OCI-LY7 (cell line): ENCODE measurements around the gene ITGB1. TPM values are rescaled to one million over a fixed set of nuclear protein-coding genes. Genes with fewer than 3 reads are reported as not detected.
A peak's percentile ranks its signal among the peaks of the same experiment; 100 is the strongest.

Source experiments
- BruUV-seq: library from RNA; stranded (reverse); fragments of 400-500 nt; replicated peaks from 2 replicates; lab custom pipeline; 2021; lab: Mats Ljungman, UMichigan
- CTCF ChIA-PET: fragments of 300-600 bp; sonication (Branson Sonifier 250); formaldehyde crosslinking; loops from one replicate; lab custom pipeline; 2022; ENCODE audit warnings: antibody characterized with exemption; ENCODE audit not compliant: unreplicated experiment; lab: Charles Lee
- POLR2A ChIA-PET: fragments of 300-600 bp; sonication (Branson Sonifier 250); formaldehyde crosslinking; loops from one replicate; lab custom pipeline; 2022; ENCODE audit warnings: antibody characterized with exemption; lab: Charles Lee
- DNase-seq: peaks from one replicate; pipeline ENCODE4 v3.0.0-alpha.2; 2015; ENCODE audit warnings: low spot score
- H2AFZ ChIP-seq: fragments of 200-600 bp; sonication (generic), shearing (Covaris generic); 2 replicates; pipeline ENCODE4 v1.6.1; 2014; ENCODE audit warnings: mild to moderate bottlenecking, antibody characterized with exemption, low read length, moderate library complexity
- H3K27ac ChIP-seq: fragments of 200-600 bp; sonication (generic); 2 replicates; pipeline ENCODE4 v1.5.1; 2014; ENCODE audit warnings: mixed run types, low read depth, mild to moderate bottlenecking, moderate library complexity, low read length, inconsistent platforms; ENCODE audit not compliant: poor library complexity, severe bottlenecking
- H3K36me3 ChIP-seq: fragments of 200-600 bp; sonication (generic); 2 replicates; pipeline ENCODE4 v1.6.1; 2014; ENCODE audit warnings: mild to moderate bottlenecking, antibody characterized with exemption, low read length, moderate library complexity, mixed read lengths; ENCODE audit not compliant: insufficient read depth
- H3K4me1 ChIP-seq: fragments of 200-600 bp; sonication (generic); 2 replicates; pipeline ENCODE4 v1.5.1; 2014; ENCODE audit warnings: mild to moderate bottlenecking, low read length; ENCODE audit not compliant: insufficient read depth, poor library complexity, severe bottlenecking
- H3K4me2 ChIP-seq: fragments of 200-600 bp; sonication (generic); 2 replicates; pipeline ENCODE4 v1.6.1; 2014; ENCODE audit warnings: mild to moderate bottlenecking, low read length
- H3K4me3 ChIP-seq: fragments of 200-600 bp; sonication (generic); 2 replicates; pipeline ENCODE4 v1.5.1; 2014; ENCODE audit warnings: mild to moderate bottlenecking, low read depth, low read length; ENCODE audit not compliant: poor library complexity, severe bottlenecking
- H3K79me2 ChIP-seq: fragments of 200-600 bp; sonication (generic); 2 replicates; pipeline ENCODE4 v1.6.1; 2016; ENCODE audit warnings: low read depth, mild to moderate bottlenecking, low read length, moderate library complexity, mixed read lengths; ENCODE audit not compliant: insufficient read depth
- H3K9me2 ChIP-seq: fragments of 200-600 bp; sonication (generic); 2 replicates; pipeline ENCODE4 v1.6.1; 2016; ENCODE audit warnings: mild to moderate bottlenecking, low read length, mixed read lengths; ENCODE audit not compliant: insufficient read depth
- H3K9me3 ChIP-seq: fragments of 200-600 bp; sonication (generic); 2 replicates; pipeline ENCODE4 v1.6.1; 2014; ENCODE audit warnings: mild to moderate bottlenecking, mixed run types, low read length, mixed read lengths
- H4K20me1 ChIP-seq: fragments of 200-600 bp; sonication (generic); 2 replicates; pipeline ENCODE4 v1.6.1; 2014; ENCODE audit warnings: mild to moderate bottlenecking, antibody characterized with exemption, low read length, moderate library complexity, mixed read lengths; ENCODE audit not compliant: insufficient read depth
- EZH2phosphoT487 ChIP-seq: fragments of 200-600 bp; sonication (generic); IDR thresholded peaks from 2 replicates; pipeline ENCODE4 v1.6.1; 2018; ENCODE audit warnings: low read depth, borderline replicate concordance, mild to moderate bottlenecking, mixed run types, antibody characterized with exemption, low read length, moderate library complexity, mixed read lengths
- intact Hi-C: fragments of 100-400 bp; cut with micrococcal nuclease; formaldehyde crosslinking; loops from one replicate; pipeline ENCODE4 v1.10.0; 2022; ENCODE audit not compliant: unreplicated experiment
- total RNA-seq, 2 experiments: library from RNA; depleted of rRNA in 1 of 2; stranded (reverse); fragments of >200 nt in 1 of 2; shearing (Covaris generic) in 1 of 2; gene quantifications; 2 replicates each; pipeline ENCODE4 v1.2.3, GENCODE V29; 2014 to 2022
- TF ChIP-seq, protein P1 (sequence below): fragments of 200-600 bp; sonication (generic); conservative IDR thresholded peaks from 2 replicates; pipeline ENCODE4 v1.5.1; 2014; ENCODE audit warnings: mild to moderate bottlenecking, antibody characterized with exemption, low read length, moderate library complexity, mixed read lengths

ITGB1 gene
- total RNA-seq, 2 experiments from 2014 or later = 165 to 167 TPM

DNA sequence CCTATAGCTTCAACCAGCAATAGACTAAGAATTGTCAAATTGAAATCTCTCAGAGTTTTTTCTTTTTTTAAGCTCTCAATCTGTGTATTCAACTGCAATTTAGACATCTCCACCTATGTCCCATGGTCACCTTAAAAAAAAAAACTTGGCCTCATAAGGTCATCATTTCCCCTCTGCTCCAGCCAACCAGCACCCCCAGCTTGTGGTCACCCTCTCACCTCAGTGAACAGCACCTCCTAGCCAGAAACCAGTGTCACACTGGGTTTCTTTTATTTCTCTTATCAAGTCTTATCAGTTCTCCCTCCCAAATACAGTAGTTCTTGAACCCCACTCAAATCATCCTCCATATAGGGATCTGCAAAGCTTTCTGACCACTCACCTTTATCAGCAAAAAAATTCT lies 4.0 kb downstream of the ITGB1 start:
- CTCF ChIA-PET = no interaction called here
- Histone ChIP-seq H3K79me2 (peaks cover 95% of the 10 kb centered on the region), H3K36me3 (peaks cover 63% of the 10 kb centered on the region), H3K27ac (peak overlapping the region; percentile 64), H3K4me3 (peak overlapping the region; percentile 94), H4K20me1 (peaks cover 51% of the 10 kb centered on the region), H3K4me2 (peak overlapping the region; percentile 85), H2AFZ (no peak overlapping the region), H3K4me1 (peaks cover 63% of the 10 kb centered on the region), H3K9me2 (no peaks in the 10 kb centered on the region), H3K9me3 (no peaks in the 10 kb centered on the region)
- no peak for TF ChIP-seq EZH2phosphoT487
- TF ChIP-seq, protein P1, sequence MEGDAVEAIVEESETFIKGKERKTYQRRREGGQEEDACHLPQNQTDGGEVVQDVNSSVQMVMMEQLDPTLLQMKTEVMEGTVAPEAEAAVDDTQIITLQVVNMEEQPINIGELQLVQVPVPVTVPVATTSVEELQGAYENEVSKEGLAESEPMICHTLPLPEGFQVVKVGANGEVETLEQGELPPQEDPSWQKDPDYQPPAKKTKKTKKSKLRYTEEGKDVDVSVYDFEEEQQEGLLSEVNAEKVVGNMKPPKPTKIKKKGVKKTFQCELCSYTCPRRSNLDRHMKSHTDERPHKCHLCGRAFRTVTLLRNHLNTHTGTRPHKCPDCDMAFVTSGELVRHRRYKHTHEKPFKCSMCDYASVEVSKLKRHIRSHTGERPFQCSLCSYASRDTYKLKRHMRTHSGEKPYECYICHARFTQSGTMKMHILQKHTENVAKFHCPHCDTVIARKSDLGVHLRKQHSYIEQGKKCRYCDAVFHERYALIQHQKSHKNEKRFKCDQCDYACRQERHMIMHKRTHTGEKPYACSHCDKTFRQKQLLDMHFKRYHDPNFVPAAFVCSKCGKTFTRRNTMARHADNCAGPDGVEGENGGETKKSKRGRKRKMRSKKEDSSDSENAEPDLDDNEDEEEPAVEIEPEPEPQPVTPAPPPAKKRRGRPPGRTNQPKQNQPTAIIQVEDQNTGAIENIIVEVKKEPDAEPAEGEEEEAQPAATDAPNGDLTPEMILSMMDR = peak; percentile 65
- no peak for DNase-seq
- intact Hi-C loops = no loop called here
- BruUV-seq = no TSS peak
- POLR2A ChIA-PET = interaction anchor here (0.9 to 7.0 kb wide), 9 partner anchors 8 to 161 kb away, joined by 3 to 68 read pairs (median 5); no protein-coding TSS in a partner anchor

DNA sequence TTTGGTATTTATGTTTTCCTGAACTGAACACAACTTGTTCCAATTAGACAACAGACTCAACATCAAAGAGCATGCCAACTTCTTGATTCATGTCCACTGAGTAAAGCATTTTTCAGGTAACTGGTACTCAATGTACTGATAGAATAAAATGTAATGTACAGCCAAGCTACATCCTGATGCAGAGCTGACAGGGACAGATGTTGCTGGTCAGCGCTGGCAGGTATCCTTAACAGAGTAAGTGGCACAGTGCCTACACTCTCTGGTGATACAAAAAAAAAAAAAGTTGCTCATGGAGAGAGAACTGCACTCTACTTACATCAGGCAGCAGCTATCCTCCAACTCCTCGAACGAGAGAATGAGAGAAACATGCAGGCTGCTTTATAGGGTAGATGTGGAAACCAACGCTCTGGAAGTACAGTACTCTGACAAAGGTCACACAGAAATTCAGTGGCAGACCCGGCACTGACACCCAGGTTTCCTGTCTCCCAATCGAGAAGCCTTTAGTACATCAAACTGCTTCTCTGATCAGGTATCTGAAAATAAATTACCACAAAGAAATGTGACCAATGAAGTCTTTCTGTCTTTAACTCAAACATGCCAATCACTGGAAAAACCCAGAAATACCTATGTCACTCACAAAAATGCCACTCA lies 4.6 kb downstream of the ITGB1 start:
- intact Hi-C loops = no loop called here
- peak overlapping the region; percentile 64 for H3K27ac ChIP-seq
- CTCF ChIA-PET = no interaction called here
- peaks cover 56% of the 10 kb centered on the region for H4K20me1 ChIP-seq
- no peak for DNase-seq
- H3K4me1 ChIP-seq = peaks cover 70% of the 10 kb centered on the region
- no peaks in the 10 kb centered on the region for H3K9me2 ChIP-seq
- POLR2A ChIA-PET = interaction anchor here (0.8 to 7.0 kb wide), 6 partner anchors 8 to 257 kb away, joined by 3 to 68 read pairs (median 10); no protein-coding TSS in a partner anchor
- peak overlapping the region; percentile 85 for H3K4me2 ChIP-seq
- no peak overlapping the region for H2AFZ ChIP-seq
- peaks cover 70% of the 10 kb centered on the region for H3K36me3 ChIP-seq
- no peak for TF ChIP-seq EZH2phosphoT487
- TF ChIP-seq, protein P1 = no peak
- peak overlapping the region; percentile 94 for H3K4me3 ChIP-seq
- no TSS peak for BruUV-seq
- H3K79me2 ChIP-seq = peaks cover 95% of the 10 kb centered on the region
- H3K9me3 ChIP-seq = no peaks in the 10 kb centered on the region
